ENCODE data around the gene SHROOM1. TPM values are rescaled to one million over a fixed set of nuclear protein-coding genes. Genes with fewer than 3 reads are reported as not detected.

Gene SHROOM1
- total RNA-seq, 1 donor from 2014 or later = 3.6 TPM

GRCh38 chr5:132829742-132830435 is 558 bp downstream of the SHROOM1 start:
- intact Hi-C loops (cut with DNase I) = loop anchor here (5.0 to 10.0 kb wide), 2 partner anchors 52 to 325 kb away; no protein-coding TSS in a partner anchor
- ATAC-seq (ENCODE audit: poor library complexity) (peak; percentile 96), DNase-seq (peak; percentile 88)

GRCh38 chr5:132828846-132829494 is 1.5 kb downstream of the SHROOM1 start:
- DNase-seq (no peak), ATAC-seq (ENCODE audit: poor library complexity) (no peak)
- intact Hi-C loops (cut with DNase I) = loop anchor here (10.0 kb wide), 1 partner anchor 324 kb away; no protein-coding TSS in a partner anchor

GRCh38 chr5:132827943-132828673 is 2.3 kb downstream of the SHROOM1 start:
- intact Hi-C loops (cut with DNase I) = loop anchor here (10.0 kb wide), 1 partner anchor 323 kb away; no protein-coding TSS in a partner anchor
- ATAC-seq (ENCODE audit: poor library complexity) (no peak), DNase-seq (no peak)

GRCh38 chr5:132826424-132827082 is 3.9 kb downstream of the SHROOM1 start:
- intact Hi-C loops (cut with DNase I) = loop anchor here (10.0 kb wide), 1 partner anchor 322 kb away; no protein-coding TSS in a partner anchor
- no peak for DNase-seq
- ATAC-seq (ENCODE audit: poor library complexity) = no peak

DNA sequence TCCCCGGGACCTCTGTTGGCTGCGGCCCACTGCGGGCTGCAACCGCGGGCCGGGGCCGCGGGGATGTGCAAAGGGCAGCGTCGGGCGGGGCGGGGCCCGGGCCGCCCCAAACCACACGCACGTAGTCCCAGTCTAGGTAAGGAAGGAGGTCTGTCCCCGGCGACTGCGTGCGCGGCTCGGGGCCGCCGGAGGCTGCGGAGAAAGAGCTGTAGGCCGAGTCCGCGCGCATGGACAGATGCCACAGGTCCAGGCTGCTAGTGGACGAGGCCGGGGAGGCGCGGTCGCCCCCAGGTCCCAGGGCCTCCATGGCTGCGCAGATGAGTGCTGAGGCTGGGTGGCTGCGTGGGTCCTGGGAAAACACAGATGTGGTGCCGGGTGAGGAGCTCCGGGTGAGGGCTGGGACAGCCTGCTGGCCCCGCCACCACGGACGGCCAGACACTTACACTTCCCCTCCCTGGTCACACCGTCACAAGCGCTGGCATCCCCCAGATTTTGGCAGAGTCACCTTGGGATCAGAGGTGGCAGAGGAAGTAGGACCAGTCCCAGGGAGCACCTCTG is 4.5 kb downstream of the SHROOM1 start:
- ATAC-seq (ENCODE audit: poor library complexity) = no peak
- no peak for DNase-seq
- intact Hi-C loops (cut with DNase I) = loop anchor here (10.0 kb wide), 1 partner anchor 321 kb away; no protein-coding TSS in a partner anchor

- intact Hi-C loops (cut with DNase I) = loop anchor here (10.0 kb wide), 1 partner anchor 320 kb away; no protein-coding TSS in a partner anchor
- no peak for DNase-seq
- no peak for ATAC-seq (ENCODE audit: poor library complexity)
These were observed 5.2 kb downstream of the SHROOM1 start for GRCh38 chr5:132825033-132825833.

GRCh38 chr5:132824426-132824825 is 6.0 kb downstream of the SHROOM1 start:
- no peak for ATAC-seq (ENCODE audit: poor library complexity)
- no peak for DNase-seq
- intact Hi-C loops (cut with DNase I) = loop anchor here (10.0 kb wide), 1 partner anchor 320 kb away; no protein-coding TSS in a partner anchor

- intact Hi-C loops (cut with DNase I) = loop anchor here (10.0 kb wide), 1 partner anchor 319 kb away; no protein-coding TSS in a partner anchor
- ATAC-seq (ENCODE audit: poor library complexity) = no peak
These were observed 6.9 kb downstream of the SHROOM1 start for GRCh38 chr5:132823481-132824050.

DNA sequence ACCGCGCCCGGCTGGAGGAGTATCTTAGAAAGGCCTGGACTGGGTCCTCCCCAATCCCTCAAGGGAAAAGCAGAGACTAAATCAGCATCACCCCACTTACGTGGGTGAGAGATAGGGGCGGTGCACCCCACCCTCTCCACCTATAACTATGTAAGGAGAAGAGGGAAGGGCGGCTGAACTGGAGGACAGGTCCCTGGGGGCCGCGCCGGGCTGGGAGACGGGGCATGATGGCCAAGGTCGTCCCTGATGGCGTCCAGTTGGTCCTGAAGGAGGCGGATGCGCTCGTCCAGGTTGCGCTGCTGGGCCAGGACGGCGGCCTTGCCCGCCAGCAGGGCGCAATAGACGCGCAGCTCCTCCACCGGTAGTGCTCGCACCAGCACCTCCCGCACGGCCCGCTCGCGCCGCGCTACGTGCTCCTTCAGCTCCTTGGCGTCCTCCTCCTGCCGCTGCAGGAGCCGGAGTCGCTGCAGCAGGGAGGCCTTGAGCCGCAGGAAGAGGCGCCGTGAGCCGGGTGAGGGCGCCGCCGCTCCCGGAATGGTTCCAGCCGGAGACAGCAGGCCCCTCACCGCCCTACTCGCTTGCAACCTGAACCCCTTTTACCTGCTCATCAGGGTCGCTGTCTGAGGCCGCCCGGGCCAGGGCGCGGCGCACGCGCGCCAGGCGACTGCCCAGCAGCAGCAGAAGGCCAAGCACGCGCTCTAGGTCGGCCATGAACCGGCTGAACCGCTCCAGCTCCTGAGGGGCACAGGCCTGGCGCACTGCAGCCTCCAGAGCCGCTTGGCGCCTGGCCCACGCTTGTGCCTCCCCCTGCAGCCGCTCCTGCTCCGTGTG is 7.6 kb downstream of the SHROOM1 start:
- ATAC-seq (ENCODE audit: poor library complexity) = peak; percentile 13
- no peak for DNase-seq
- intact Hi-C loops (cut with DNase I) = loop anchor here (10.0 kb wide), 1 partner anchor 318 kb away; no protein-coding TSS in a partner anchor

More at GRCh38 chr5:132823481-132824050, 6.9 kb downstream of the SHROOM1 start:
- DNase-seq = no peak

DNA sequence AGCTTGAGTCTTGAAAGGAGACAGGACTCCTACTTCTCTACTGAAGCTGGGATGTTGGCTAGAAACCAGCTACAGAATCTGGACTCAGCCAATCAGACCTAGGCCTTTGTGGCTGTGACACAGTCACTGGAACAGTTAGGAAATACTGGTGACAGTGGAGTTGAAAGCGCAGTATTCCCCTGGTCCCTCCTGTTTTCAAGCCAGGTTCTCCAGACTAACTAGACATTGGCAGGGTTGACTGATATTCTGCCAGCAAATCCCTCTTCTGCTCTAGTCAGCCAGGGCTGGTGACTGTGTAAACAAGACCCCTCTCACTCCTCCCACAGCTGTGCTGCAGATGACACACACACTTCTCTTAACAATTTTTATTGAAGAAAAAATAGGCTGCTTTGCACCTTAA is 8.7 kb downstream of the SHROOM1 start:
- ATAC-seq (ENCODE audit: poor library complexity) (peak; percentile 32), DNase-seq (no peak)
- intact Hi-C loops (cut with DNase I) = loop anchor here (10.0 kb wide), 1 partner anchor 317 kb away; no protein-coding TSS in a partner anchor

GRCh38 chr5:132821350-132821749 is 9.1 kb downstream of the SHROOM1 start:
- DNase-seq (no peak), ATAC-seq (ENCODE audit: poor library complexity) (no peak)
- intact Hi-C loops (cut with DNase I) = loop anchor here (10.0 kb wide), 1 partner anchor 317 kb away; no protein-coding TSS in a partner anchor

DNA sequence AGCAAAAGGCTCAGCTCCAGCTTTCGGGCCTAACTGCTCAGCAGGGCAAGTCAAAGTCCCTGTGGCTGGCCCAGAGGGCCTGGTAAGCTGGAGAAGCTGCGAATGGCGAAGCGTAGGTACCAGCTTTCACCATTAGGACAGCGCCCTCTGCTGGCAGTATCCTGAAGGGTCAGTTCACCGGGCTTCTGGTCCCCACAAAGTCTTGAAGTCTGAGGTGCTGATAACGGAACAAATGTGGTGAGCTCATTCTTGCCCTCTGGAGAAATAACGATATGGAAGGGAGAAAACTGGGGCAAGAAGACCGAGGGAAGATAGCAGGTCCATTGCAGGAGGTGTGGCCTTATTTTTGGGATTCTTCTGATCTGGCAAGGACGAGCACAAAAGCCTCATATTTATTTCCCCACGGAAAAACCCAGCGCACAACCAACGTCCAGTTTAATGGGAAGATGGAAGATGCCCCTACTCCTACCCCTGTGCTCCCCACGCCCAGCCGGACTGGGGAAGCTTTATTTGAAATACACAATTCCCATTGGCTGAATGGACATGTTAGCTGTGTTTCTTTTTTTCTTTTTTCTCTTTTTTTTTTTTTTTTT is 10.2 kb downstream of the SHROOM1 start:
- DNase-seq (peak; percentile 93), ATAC-seq (ENCODE audit: poor library complexity) (peak; percentile 88)
- intact Hi-C loops (cut with DNase I) = loop anchor here (10.0 kb wide), 1 partner anchor 315 kb away; no protein-coding TSS in a partner anchor

DNA sequence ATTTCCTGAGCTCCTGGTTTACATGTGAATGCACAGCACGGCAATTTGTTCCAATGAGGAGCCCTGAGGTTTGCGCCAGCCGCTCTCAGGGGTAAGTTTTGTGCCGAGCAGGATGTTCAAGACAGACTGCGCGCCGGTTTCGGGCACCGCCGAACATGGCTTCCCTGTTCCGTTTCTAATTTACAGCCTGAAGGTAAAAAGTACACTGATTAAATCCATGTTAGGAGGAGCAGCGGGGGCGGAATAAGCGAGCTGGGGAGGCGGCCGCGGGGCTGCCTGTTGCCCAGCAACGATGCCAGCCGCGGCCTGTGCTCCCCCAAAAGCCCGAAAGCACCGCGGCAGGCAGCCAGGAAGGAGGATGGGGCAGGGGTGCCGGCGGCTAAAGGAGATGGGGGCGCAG is 11.0 kb downstream of the SHROOM1 start:
- DNase-seq (no peak), ATAC-seq (ENCODE audit: poor library complexity) (no peak)
- intact Hi-C loops (cut with DNase I) = loop anchor here (10.0 kb wide), 1 partner anchor 435 kb away; no protein-coding TSS in a partner anchor

DNA sequence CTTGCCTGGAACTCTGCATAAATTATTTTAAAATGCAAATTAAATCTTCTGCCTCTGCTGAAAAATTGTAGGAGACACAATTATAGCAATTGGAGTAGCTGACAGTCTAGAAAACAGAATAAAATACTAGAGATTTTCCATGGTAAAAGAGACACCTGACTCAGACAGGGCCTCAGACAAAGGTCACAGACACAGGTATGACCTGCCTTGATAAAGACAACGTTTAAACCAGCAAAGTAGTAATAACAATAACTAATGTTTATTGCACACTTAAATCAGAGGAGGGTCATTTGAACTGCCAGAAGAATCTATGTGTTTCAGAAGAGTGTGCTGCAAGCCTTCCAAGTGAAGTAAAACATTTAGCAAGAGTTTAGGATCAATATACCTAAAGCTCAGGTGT is 13.4 kb downstream of the SHROOM1 start:
- intact Hi-C loops (cut with DNase I) = loop anchor here (10.0 kb wide), 1 partner anchor 432 kb away; no protein-coding TSS in a partner anchor
- DNase-seq = no peak
- no peak for ATAC-seq (ENCODE audit: poor library complexity)

DNA sequence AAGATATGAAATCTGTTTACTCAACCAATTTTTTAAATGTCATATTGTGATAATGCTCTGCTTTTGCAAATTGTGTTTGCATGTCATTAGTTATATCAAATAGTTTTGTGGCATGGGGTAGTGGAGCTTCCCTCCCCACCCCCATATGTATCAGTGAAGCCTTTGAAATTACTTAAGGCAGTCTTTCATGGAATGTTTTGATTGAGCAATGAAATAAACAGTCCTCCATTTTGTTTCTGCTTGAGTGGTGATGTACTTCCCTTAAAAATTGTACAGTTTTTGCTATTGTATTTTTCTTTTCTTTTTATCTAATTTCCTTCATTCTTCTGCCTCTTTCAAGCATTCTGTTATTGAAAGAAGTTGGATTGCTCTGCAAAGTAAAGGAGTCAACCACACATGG is 13.9 kb downstream of the SHROOM1 start:
- DNase-seq = no peak
- intact Hi-C loops (cut with DNase I) = loop anchor here (10.0 kb wide), 1 partner anchor 432 kb away; no protein-coding TSS in a partner anchor
- ATAC-seq (ENCODE audit: poor library complexity) = no peak

All from Right ventricle myocardium superior (tissue), 1 donor.